Measurements from ENCODE around the gene DDX24. TPM values are rescaled to one million over a fixed set of nuclear protein-coding genes. Genes with fewer than 3 reads are reported as not detected.

The DDX24 gene
- total and polyA plus RNA-seq, 9 of the 15 experiments (the other 6 are each of a cell fraction or from before 2014, with no cell fraction given), result 82.4 to 175 (median 122) TPM

DNA sequence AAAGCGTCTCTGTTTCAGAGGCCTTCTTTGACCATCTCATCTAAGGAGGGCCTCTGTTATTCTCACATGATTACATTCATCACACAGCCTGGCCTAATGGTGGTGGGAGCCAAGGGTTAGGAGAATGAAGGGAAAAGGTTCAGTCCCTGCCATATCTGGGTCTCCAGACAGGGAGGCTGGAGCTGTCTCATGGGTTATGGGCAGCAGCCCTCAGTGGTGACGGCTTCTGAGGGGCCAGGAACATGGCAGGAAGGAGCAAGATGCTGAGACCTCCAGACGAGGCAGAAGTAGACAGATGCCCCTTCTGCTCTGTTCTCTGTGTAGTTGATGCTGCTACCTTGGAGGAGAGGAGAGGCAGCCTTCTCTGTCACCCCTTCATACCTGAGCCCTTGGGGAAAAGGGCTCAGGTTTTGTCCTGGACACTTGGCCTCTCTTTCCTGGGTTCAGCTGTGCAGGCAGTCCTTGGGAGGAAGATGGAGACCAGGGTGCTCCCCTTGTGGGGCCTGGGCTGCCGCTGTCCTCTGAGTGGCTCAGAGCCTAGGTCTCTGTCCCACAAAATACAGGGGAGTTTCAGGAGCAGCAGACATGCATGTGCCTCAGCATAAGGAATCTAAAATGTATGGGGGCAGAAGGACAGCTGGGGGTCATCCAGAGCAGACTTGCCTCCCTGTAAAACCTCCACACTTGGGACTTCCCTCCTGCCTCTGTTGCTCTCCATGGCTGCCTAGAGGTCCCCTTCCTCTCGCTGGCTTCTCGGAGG, 44.8 kb upstream of the DDX24 start:
- 8% methylated on average over 4 of the region's 6 CpGs for WGBS (ENCODE audit: insufficient coverage, low coverage, missing lambda C conversion rate)
- FAIRE-seq (no peak), DNase-seq (ENCODE audit: extremely low read depth in 1 of 4, low spot score in 3 of 4) (no peak), ATAC-seq (no peak)
- Histone ChIP-seq H3K27ac (ENCODE audit: extremely low read depth, low read depth, low read length) (no peak overlapping the region), H3K36me3 (ENCODE audit: control insufficient read depth, insufficient read depth, low read length) (no peaks in the 10 kb centered on the region), H3K4me3 (no peak overlapping the region), H3K9ac (ENCODE audit: insufficient read depth in 1 of 2, low read depth in 2 of 2, low read length in 2 of 2) (no peak overlapping the region), H3K4me1 (replicated peaks in 1 of 2; ENCODE audit: control insufficient read depth in 2 of 2, insufficient read depth in 2 of 2, low read length in 2 of 2) (peaks cover 0 to 7% of the 10 kb centered on the region in 2 experiments; a peak in 3 of 5 replicates), H2AFZ (ENCODE audit: low read depth, low read length) (no peak overlapping the region), H3K9me3 (replicated peaks; ENCODE audit: control insufficient read depth, insufficient read depth, low read depth, low read length) (no peaks in the 10 kb centered on the region), H4K20me1 (replicated peaks; ENCODE audit: control insufficient read depth, insufficient read depth, low read length) (no peaks in the 10 kb centered on the region), H3K27me3 (ENCODE audit: control insufficient read depth in 2 of 2, insufficient read depth in 2 of 2, low read length in 2 of 2) (peaks cover 0 to 20% of the 10 kb centered on the region in 2 experiments; a peak in 2 of 5 replicates), H3K79me2 (ENCODE audit: control insufficient read depth, insufficient read depth, low read length) (no peaks in the 10 kb centered on the region), H3K9me1 (ENCODE audit: control insufficient read depth, insufficient read depth, low read length) (no peaks in the 10 kb centered on the region), H3K4me2 (ENCODE audit: insufficient read depth, low read length) (no peak overlapping the region)
- TF ChIP-seq YBX1 (IDR thresholded peaks at IDR 0.05), result no peak
- no peak for TF ChIP-seq ZNF165 (CRISPR knock-in tag; IDR thresholded peaks at IDR 0.05; ENCODE audit: borderline replicate concordance)
- no peak for TF ChIP-seq EP400 (IDR thresholded peaks at IDR 0.05)
- no peak for TF ChIP-seq GATAD2B (IDR thresholded peaks at IDR 0.05; ENCODE audit: borderline replicate concordance)
- no peak for TF ChIP-seq HMG20A (CRISPR knock-in tag; conservative IDR thresholded peaks at IDR 0.05)
- no peak for TF ChIP-seq ZNF232 (CRISPR knock-in tag; IDR thresholded peaks at IDR 0.05)
- TF ChIP-seq, protein P1, sequence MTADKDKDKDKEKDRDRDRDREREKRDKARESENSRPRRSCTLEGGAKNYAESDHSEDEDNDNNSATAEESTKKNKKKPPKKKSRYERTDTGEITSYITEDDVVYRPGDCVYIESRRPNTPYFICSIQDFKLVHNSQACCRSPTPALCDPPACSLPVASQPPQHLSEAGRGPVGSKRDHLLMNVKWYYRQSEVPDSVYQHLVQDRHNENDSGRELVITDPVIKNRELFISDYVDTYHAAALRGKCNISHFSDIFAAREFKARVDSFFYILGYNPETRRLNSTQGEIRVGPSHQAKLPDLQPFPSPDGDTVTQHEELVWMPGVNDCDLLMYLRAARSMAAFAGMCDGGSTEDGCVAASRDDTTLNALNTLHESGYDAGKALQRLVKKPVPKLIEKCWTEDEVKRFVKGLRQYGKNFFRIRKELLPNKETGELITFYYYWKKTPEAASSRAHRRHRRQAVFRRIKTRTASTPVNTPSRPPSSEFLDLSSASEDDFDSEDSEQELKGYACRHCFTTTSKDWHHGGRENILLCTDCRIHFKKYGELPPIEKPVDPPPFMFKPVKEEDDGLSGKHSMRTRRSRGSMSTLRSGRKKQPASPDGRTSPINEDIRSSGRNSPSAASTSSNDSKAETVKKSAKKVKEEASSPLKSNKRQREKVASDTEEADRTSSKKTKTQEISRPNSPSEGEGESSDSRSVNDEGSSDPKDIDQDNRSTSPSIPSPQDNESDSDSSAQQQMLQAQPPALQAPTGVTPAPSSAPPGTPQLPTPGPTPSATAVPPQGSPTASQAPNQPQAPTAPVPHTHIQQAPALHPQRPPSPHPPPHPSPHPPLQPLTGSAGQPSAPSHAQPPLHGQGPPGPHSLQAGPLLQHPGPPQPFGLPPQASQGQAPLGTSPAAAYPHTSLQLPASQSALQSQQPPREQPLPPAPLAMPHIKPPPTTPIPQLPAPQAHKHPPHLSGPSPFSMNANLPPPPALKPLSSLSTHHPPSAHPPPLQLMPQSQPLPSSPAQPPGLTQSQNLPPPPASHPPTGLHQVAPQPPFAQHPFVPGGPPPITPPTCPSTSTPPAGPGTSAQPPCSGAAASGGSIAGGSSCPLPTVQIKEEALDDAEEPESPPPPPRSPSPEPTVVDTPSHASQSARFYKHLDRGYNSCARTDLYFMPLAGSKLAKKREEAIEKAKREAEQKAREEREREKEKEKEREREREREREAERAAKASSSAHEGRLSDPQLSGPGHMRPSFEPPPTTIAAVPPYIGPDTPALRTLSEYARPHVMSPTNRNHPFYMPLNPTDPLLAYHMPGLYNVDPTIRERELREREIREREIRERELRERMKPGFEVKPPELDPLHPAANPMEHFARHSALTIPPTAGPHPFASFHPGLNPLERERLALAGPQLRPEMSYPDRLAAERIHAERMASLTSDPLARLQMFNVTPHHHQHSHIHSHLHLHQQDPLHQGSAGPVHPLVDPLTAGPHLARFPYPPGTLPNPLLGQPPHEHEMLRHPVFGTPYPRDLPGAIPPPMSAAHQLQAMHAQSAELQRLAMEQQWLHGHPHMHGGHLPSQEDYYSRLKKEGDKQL (CRISPR knock-in tag; IDR thresholded peaks at IDR 0.05; ENCODE audit: borderline replicate concordance), result no peak
- TF ChIP-seq, protein P2, sequence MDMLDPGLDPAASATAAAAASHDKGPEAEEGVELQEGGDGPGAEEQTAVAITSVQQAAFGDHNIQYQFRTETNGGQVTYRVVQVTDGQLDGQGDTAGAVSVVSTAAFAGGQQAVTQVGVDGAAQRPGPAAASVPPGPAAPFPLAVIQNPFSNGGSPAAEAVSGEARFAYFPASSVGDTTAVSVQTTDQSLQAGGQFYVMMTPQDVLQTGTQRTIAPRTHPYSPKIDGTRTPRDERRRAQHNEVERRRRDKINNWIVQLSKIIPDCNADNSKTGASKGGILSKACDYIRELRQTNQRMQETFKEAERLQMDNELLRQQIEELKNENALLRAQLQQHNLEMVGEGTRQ (CRISPR knock-in tag; IDR thresholded peaks at IDR 0.05), result no peak
- in situ Hi-C loops (cut with MboI), result no loop called here
- intact Hi-C loops (cut with micrococcal nuclease), result no loop called here
- ChIA-PET CTCF (ENCODE audit: low intra/inter-chr PET ratio) (no interaction called here), POLR2A (no interaction called here)
- BruUV-seq (replicated peaks), result no TSS peak
